ENCODE results near the gene OR10A6. TPM values are rescaled to one million over a fixed set of nuclear protein-coding genes. Genes with fewer than 3 reads are reported as not detected.

OR10A6 gene
- total RNA-seq = not detected

- no peak for DNase-seq
Measured at GRCh38 chr11:7931168-7931567, at the start of gene OR10A6. Gene OR10A6 (minus strand): TSS chr11:7931268. CDS start chr11:7928662, 2,606 bp downstream.

- no peak for DNase-seq
Measured at GRCh38 chr11:7977232-7977917, 46.3 kb upstream of the OR10A6 start.

- DNase-seq = no peak
Measured at GRCh38 chr11:7974668-7975067, 43.6 kb upstream of the OR10A6 start.

GRCh38 chr11:7973011-7973410, 41.9 kb upstream of the OR10A6 start:
- no peak for DNase-seq

GRCh38 chr11:7971846-7972245, 40.8 kb upstream of the OR10A6 start:
- no peak for DNase-seq

- DNase-seq = no peak
Measured at GRCh38 chr11:7969756-7970646, 38.9 kb upstream of the OR10A6 start.

- DNase-seq = no peak
Measured at GRCh38 chr11:7968686-7969085, 37.6 kb upstream of the OR10A6 start.

- DNase-seq = no peak
Measured at GRCh38 chr11:7967826-7968225, 36.8 kb upstream of the OR10A6 start.

GRCh38 chr11:7967097-7967496, 36.0 kb upstream of the OR10A6 start:
- DNase-seq = no peak

- DNase-seq = no peak
Measured at GRCh38 chr11:7965386-7965785, 34.3 kb upstream of the OR10A6 start, which contains the start of gene NLRP10. Gene NLRP10 (minus strand): TSS chr11:7965447. CDS start chr11:7963495, 1,952 bp downstream.

- no peak for DNase-seq
Measured at GRCh38 chr11:7964873-7965272, 33.8 kb upstream of the OR10A6 start.

- no peak for DNase-seq
Measured at GRCh38 chr11:7964261-7964660, 33.2 kb upstream of the OR10A6 start.

GRCh38 chr11:7955191-7955590, 24.1 kb upstream of the OR10A6 start:
- DNase-seq = no peak

GRCh38 chr11:7949934-7950333, 18.9 kb upstream of the OR10A6 start:
- DNase-seq = no peak

- no peak for DNase-seq
Measured at GRCh38 chr11:7944123-7944522, 13.1 kb upstream of the OR10A6 start.

GRCh38 chr11:7941608-7942007, 10.5 kb upstream of the OR10A6 start, which contains the start of gene OR10A3:
Gene OR10A3 (minus strand): TSS chr11:7941708. CDS start chr11:7939520, 2,188 bp downstream.
- no peak for DNase-seq

GRCh38 chr11:7941146-7941545, 10.1 kb upstream of the OR10A6 start:
- DNase-seq = no peak

- no peak for DNase-seq
Measured at GRCh38 chr11:7936615-7937014, 5.5 kb upstream of the OR10A6 start.

- no peak for DNase-seq
Measured at GRCh38 chr11:7927635-7928034, 3.4 kb downstream of the OR10A6 start.

GRCh38 chr11:7924536-7924935, 6.5 kb downstream of the OR10A6 start:
- DNase-seq = no peak

GRCh38 chr11:7918141-7918540, 12.9 kb downstream of the OR10A6 start:
- no peak for DNase-seq

GRCh38 chr11:7911011-7911410, 20.1 kb downstream of the OR10A6 start:
- no peak for DNase-seq

GRCh38 chr11:7910286-7910788, 20.7 kb downstream of the OR10A6 start:
- no peak for DNase-seq
